Measurements from ENCODE around the gene KIF26A.

KIF26A gene

DNA sequence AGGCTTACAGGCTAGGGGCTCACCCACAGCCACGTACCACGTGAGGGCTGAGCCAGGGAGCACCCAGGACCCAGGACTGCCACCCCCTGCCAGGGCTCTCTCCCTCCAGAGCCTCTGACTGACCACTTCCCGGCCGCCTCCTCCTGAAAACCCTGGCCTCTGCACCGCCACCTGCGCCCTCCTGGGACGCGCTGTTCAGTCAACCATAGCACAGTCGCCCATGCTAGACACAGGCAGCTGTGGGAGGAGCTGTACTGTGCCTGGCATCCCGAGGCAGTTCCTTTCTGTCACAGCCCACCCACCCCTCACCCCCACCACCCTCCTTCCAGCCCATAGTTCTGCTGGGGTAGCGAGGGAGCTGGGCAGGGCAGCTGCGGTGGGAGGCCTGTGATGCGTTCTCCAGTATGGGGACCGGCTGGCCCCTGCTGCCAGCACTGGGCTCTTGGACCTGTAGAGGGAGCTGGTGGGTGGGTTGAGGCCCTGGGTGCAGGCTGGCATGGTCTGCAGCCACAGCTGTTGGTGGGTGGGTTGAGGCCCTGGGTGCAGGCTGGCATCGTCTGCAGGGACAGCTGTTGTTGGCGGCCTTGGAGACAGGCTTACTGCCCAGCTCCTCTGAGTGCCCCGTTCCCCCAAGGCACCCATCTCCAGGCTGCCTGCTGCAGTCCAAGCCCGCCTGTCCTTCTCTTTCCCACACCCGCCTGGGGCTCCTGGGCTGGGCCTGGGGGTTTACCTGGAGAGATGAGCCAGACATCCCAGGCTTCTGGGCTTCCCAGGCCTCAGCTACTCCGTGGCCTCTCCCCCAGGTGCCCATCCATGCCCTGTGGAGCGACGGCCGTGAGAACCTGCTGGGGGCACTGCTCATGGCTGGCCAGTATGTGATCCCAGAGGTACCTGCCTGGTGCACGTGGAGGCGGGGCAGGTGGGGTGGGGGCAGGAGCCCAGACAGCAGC is 41.4 kb upstream of the KIF26A start:
- ChIA-PET POLR2A (no interaction called here), CTCF (interaction anchor here (0.7 kb wide), 1 partner anchor 19 kb away, joined by 3 read pairs; no protein-coding TSS in a partner anchor)
- TF ChIP-seq ELF4 (IDR thresholded peaks at IDR 0.05) (no peak), ZNF384 (IDR thresholded peaks at IDR 0.05) (no peak), FOXA1 (IDR thresholded peaks at IDR 0.05) (no peak), ARNT (IDR thresholded peaks at IDR 0.05) (no peak), SUZ12 (IDR thresholded peaks at IDR 0.05) (no peak), BHLHE40 (IDR thresholded peaks at IDR 0.05; ENCODE audit: borderline replicate concordance) (no peak), SP1 (IDR thresholded peaks at IDR 0.05) (no peak), FOXM1 (IDR thresholded peaks at IDR 0.05; ENCODE audit: borderline replicate concordance) (no peak), TARDBP (IDR thresholded peaks at IDR 0.05) (no peak), FOXK2 (IDR thresholded peaks at IDR 0.05) (no peak), LEF1 (IDR thresholded peaks at IDR 0.05; ENCODE audit: borderline replicate concordance) (no peak), L3MBTL2 (conservative IDR thresholded peaks at IDR 0.05) (no peak), NFRKB (IDR thresholded peaks at IDR 0.05) (no peak), HDGF (IDR thresholded peaks at IDR 0.05; ENCODE audit: borderline replicate concordance) (no peak), CTBP1 (IDR thresholded peaks at IDR 0.05; ENCODE audit: borderline replicate concordance) (no peak)
- TF ChIP-seq, protein P1, sequence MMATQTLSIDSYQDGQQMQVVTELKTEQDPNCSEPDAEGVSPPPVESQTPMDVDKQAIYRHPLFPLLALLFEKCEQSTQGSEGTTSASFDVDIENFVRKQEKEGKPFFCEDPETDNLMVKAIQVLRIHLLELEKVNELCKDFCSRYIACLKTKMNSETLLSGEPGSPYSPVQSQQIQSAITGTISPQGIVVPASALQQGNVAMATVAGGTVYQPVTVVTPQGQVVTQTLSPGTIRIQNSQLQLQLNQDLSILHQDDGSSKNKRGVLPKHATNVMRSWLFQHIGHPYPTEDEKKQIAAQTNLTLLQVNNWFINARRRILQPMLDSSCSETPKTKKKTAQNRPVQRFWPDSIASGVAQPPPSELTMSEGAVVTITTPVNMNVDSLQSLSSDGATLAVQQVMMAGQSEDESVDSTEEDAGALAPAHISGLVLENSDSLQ (IDR thresholded peaks at IDR 0.05), result no peak
- no peak for DNase-seq (ENCODE audit: extremely low spot score)

DNA sequence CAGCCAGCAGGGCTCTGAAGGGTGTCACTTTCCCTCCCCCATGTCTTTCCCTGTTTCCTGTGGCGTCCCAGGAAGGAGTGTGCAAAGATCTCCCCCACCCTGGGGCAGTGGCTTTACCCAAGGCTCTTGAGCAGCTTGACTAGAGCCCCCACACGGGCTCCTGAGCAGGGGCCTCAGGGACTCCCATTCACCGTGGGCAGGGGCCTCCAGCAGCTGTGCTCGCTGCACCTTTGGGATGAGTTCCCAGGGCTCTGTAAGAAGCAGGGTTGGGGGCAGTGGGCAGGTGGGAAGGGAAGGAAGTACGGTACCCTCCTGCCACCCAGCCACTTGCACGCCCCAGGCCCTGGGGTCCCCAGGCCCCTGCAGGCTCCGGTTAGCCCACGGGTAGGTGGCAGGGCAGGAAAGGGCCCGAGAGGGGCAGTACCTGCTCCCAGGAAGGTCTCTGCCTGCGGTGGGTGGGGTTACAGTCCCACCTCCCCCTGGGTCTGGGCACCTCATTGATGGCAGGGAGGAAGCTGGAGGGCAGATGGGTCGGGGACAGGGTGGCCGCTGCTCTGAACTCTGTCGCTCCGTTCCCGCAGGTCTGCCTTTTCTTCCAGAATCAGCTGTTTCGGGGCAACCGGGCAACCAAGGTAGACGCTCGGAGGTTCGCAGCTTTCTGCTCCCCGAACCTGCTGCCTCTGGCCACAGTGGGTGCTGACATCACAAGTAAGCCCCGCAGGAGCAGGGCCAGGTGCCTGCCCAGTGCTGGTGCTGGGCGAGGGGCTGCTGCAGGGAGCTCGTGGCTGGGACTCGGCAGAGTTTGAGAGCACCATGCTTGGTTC is 39.9 kb upstream of the KIF26A start:
- ChIA-PET POLR2A (interaction anchor here (0.6 kb wide), 1 partner anchor 380 kb away, joined by 3 read pairs; no protein-coding TSS in a partner anchor), CTCF (no interaction called here)
- TF ChIP-seq FOXM1 (IDR thresholded peaks at IDR 0.05; ENCODE audit: borderline replicate concordance) (no peak), HDGF (IDR thresholded peaks at IDR 0.05; ENCODE audit: borderline replicate concordance) (no peak)
- no peak for DNase-seq (ENCODE audit: extremely low spot score)

DNA sequence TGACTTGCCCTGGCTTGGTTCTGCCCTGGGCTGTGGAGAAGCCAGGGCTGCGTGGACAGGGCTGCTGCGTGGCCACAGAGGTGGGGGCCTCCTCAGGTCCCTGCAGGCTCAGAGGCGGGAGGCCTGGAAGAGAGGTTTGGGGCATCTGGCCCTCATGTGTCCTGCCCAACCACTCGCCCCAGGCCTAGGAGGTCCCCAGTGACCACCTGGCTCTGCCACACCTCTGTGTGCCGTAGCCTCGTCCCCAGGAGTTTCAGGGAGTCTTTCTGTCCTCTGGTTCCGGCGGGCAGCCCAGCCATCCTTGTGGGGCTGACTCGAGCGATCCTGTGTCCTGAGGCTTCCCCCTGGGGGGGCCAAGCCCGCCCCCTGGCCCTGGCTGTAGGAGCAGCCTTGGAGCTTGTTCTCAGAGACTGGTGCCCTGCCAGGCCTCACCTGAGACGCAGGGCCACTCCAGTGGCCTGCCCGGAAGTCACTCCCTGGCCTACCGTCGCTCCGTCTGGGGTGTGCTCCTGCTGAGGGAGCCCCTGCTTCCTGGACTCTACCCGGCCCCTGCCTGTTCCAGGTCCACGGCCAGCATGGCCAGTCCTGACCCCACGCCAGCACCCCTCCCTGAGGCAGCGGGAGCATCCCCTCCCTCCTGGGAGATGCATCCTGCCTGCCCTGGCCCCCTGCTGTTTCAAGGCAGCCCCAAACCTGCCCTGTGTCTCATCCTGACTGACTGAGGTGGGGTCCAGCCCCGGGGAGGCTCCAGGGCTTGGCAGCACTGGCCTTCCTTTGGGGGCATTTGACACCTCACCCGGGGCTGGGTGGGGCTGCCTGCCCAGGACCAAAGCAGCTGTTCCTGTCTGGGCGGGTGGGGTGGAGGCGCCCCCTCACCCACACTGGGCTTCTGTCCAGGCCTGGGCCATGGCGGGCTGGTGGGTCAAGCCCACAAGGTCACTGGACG is 39.0 kb upstream of the KIF26A start:
- no peak for DNase-seq (ENCODE audit: extremely low spot score)
- ChIA-PET CTCF (no interaction called here), POLR2A (interaction anchor here (0.6 kb wide), 1 partner anchor 380 kb away, joined by 3 read pairs; no protein-coding TSS in a partner anchor)
- TF ChIP-seq HDGF (IDR thresholded peaks at IDR 0.05; ENCODE audit: borderline replicate concordance) (no peak), LEF1 (IDR thresholded peaks at IDR 0.05; ENCODE audit: borderline replicate concordance) (no peak), FOXK2 (IDR thresholded peaks at IDR 0.05) (no peak), NFRKB (IDR thresholded peaks at IDR 0.05) (no peak), ZNF384 (IDR thresholded peaks at IDR 0.05) (no peak), FOXM1 (IDR thresholded peaks at IDR 0.05; ENCODE audit: borderline replicate concordance) (no peak), ARNT (IDR thresholded peaks at IDR 0.05) (no peak), ELF4 (IDR thresholded peaks at IDR 0.05) (no peak), SUZ12 (IDR thresholded peaks at IDR 0.05) (no peak), CTBP1 (IDR thresholded peaks at IDR 0.05; ENCODE audit: borderline replicate concordance) (no peak), TARDBP (IDR thresholded peaks at IDR 0.05) (no peak), BHLHE40 (IDR thresholded peaks at IDR 0.05; ENCODE audit: borderline replicate concordance) (no peak), FOXA1 (IDR thresholded peaks at IDR 0.05) (no peak), SP1 (IDR thresholded peaks at IDR 0.05) (no peak)
- TF ChIP-seq, protein P1 (IDR thresholded peaks at IDR 0.05), result no peak

- TF ChIP-seq NFRKB (IDR thresholded peaks at IDR 0.05), result no peak
- TF ChIP-seq HDGF (IDR thresholded peaks at IDR 0.05; ENCODE audit: borderline replicate concordance), result no peak
- no peak for TF ChIP-seq FOXA1 (IDR thresholded peaks at IDR 0.05)
- no peak for TF ChIP-seq SP1 (IDR thresholded peaks at IDR 0.05)
- TF ChIP-seq TARDBP (IDR thresholded peaks at IDR 0.05), result no peak
- TF ChIP-seq ARNT (IDR thresholded peaks at IDR 0.05), result no peak
- TF ChIP-seq L3MBTL2 (conservative IDR thresholded peaks at IDR 0.05), result no peak
- no peak for TF ChIP-seq SUZ12 (IDR thresholded peaks at IDR 0.05)
- TF ChIP-seq FOXK2 (IDR thresholded peaks at IDR 0.05), result no peak
- TF ChIP-seq ELF4 (IDR thresholded peaks at IDR 0.05), result no peak
- TF ChIP-seq, protein P1 (IDR thresholded peaks at IDR 0.05), result no peak
- TF ChIP-seq FOXM1 (IDR thresholded peaks at IDR 0.05; ENCODE audit: borderline replicate concordance), result no peak
- no peak for TF ChIP-seq ZNF384 (IDR thresholded peaks at IDR 0.05)
- no peak for TF ChIP-seq BHLHE40 (IDR thresholded peaks at IDR 0.05; ENCODE audit: borderline replicate concordance)
- TF ChIP-seq CTBP1 (IDR thresholded peaks at IDR 0.05; ENCODE audit: borderline replicate concordance), result no peak
- ChIA-PET POLR2A (no interaction called here), CTCF (no interaction called here)
- no peak for DNase-seq (ENCODE audit: extremely low spot score)
Observed at GRCh38 chr14:104100171-104101085, 38.0 kb upstream of the KIF26A start.

Data from HEK293T (cell line).